OCI-M1 (cell line): ENCODE results near the gene EVC2.
"Not testable (repeated sequence)": the region's sequence is repeated elsewhere in the genome, so short reads cannot be mapped to it uniquely, and the experiment has no call there.

Experiments
- DNase-seq: peaks from one replicate; lab custom pipeline; 2025; lab: John Stamatoyannopoulos, UW

The EVC2 gene

DNA sequence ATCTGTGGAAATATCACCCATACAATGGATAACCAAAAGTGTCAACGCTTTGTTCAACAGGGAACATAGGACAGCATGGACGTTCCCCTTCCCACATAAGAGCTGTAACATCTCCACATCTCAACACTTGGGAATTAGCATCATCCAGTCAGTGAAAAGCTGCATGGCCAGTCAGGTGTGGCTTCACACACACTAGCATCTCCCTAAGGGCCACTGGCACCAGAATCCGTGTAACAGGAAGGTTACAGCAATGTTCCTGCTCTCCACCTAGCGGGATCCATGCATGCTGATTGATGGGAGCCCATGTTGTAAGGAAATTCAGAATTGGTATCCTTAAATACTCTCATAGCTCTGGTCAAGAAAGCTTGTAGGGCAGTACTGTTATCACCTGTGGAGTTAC lies 78.8 kb downstream of the EVC2 start:
- no peak for DNase-seq

DNA sequence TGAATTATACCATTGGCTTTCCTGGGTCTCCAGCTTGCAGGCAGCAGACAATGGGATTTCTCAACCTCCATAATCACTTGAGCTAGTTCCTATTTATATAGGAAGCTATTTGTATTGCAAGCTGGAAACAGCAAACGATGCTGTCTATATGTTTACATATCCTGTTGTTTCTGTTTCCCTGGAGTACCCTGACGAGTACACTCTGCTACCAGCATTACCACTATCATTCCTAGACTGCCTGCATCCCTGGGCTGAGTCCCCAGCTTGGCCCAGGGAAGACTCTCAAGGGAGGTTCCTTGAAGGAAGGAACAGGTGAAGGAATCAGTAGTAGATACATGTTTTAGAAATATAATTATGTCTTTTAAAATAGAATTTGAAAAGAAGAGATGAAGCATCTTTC lies 81.4 kb downstream of the EVC2 start:
- no peak for DNase-seq

DNA sequence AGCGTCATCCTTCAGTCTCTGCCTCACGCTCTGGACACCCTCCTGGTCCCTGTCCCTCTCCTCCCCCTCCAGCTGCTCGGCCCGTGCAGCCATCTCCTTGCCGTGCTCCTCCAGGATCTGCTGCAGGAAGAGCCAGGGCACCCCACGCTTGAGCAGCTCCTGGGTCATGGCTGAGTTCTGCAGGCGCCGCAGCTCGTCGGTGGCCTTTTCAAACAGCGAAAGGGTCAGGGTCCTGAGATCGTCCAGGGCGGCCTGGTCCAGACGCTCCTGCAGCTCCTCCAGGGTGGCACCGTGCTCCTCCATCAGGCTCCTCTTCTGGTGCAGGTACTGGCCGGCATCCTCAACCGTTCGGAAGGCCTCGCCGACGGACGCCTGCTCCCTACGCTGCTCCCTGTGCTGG lies 85.8 kb downstream of the EVC2 start:
- no peak for DNase-seq

DNA sequence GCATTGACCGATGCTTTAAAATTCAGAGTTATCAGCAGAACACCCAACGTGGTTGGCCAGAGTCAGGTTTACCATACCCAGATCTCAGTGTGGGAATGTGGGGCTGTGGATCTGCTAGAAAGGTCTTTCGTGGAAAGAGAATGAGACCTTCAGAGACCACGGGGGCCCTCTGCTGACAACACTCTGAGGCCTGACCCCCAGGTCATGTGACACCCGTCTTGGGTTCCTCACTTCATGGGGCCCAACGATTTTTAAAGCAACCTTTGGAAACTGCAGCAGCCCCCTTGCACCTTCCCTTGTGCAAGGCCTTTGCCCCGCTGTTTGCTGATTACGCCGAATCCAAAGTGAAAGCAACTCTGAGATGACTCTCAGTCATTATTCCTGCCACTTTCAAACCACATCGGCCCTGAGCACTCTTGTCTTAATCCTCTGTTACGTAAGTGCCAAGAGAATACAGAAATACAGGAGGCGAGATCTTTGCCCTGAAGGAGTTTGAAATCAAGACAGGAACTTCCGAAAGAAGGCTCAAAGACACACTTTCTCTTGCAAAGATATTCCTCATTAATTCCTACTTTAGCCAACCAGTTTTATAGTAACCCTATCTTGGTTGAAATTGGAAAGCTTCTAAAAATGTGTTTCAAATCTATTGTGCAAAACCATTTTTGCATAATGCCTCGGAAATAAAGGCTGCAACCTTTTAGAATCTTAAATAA lies 88.3 kb downstream of the EVC2 start:
- DNase-seq: peak; percentile 69

DNA sequence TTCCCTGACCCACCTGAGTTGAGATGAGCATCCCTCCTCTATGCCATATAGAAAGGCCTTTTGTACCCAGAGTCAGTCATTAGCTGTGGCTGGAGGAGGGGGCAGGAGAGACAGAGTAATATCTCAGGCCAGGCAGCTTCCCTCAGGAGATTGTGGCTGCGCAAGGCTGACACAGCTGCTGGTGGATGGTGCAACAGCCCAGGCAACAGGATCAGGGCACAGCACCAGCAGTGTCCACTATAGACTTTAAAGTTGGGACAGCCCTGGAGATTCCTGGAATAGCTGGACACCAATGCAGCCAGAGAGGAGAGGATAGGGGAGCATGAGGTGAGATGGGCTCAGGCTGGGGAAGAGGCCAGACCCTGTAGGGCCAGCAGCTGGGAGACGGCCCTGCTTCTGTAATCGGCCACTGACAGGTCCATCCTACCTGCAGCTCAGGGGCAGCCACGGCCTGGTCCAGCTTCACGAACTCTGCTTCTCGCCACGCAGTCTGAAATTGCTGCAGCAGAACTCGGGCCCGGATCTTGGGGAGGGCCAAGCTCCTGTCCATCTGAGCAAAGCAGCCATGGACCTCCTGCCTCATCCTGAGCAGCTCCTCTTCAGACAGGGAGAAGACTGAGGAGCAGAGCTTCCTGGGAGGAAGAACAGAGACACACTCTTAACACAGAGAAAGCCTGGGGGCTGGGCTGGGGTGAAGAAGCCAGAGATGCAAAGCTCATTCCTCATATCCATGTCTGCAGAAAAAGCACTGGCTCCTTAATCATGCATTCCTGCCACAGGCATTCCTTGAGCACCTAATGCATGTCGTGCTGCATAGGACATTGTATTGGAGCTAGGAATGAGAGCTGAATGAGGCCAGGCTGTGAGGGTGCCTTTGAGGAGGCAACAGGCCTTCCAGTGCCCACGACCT lies 90.1 kb downstream of the EVC2 start:
- DNase-seq: no peak

DNA sequence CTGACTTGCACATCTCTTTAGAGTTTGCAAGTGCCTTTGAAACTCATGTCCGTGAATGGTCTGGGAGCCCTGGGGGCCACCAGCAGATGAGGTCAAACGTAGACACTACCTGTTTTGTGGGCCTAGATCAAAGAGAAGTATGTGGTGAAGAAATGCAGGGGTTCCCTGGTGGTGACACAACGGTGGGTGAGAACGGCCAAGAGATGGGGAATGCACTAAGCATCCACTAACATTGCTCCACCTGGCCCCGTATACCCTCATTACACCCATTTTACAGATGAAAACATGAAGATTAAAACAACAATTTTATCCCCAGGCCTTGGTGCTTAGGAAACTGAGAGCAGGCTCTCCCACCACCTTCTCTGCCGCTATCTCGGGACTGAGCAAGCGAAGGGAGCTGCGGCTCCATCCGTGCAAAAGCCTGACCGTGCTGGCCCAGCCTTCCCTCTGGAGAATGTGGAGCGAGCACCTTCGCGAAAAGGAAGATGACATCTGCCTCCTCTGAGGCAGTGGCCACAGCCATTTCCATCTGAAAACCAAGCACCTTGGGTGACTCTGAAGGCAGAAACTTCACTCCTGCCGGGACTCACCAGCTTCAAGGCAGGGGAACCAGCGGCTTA lies 91.9 kb downstream of the EVC2 start:
- no peak for DNase-seq

DNA sequence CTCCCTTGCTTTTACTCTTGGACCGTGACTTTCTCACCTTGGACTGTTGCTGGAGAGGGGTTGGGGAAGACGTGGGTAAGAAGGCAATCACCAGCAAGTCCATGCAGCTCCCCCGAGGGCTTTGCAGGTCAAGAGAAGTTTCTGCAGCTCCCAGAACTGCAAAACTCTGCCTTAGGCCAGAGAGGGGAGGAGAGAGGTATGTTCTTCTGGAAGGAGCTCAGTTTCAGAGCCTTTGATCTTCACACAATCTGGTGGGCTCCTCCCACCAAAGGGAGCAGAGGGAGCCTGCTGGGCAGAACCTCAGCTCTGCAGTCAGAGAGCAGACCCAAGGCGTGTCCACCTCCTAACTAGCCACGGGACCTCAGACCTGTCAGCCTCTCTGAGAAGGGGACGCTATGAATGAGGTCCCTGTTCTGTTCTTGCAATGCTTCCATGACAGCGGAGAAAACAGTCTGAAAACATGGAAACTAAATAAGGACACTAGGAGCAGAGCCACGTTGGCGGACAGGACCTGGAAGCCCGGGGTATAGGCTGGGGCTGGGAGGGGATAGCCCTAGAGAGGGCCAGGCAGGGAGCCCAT lies 92.8 kb downstream of the EVC2 start:
- no peak for DNase-seq

DNA sequence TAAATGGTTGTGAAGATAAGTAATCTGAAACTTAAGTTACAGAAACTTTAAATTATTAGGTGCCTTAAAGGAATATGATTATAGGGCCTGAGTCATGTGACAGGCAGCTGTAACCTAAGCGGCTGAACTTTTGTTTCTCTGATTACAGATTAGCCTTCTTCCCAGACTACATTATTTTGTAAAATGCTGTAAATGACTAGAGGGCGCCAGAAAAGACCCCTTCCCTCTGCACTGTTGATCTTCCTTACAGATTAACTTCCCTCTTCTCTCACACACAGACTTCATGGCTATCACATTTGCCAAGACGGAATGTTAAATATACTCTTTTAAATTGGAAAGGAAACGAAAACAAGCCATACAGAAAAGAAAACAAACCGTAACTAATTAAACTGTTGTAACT lies 96.6 kb downstream of the EVC2 start:
- DNase-seq: no peak

DNA sequence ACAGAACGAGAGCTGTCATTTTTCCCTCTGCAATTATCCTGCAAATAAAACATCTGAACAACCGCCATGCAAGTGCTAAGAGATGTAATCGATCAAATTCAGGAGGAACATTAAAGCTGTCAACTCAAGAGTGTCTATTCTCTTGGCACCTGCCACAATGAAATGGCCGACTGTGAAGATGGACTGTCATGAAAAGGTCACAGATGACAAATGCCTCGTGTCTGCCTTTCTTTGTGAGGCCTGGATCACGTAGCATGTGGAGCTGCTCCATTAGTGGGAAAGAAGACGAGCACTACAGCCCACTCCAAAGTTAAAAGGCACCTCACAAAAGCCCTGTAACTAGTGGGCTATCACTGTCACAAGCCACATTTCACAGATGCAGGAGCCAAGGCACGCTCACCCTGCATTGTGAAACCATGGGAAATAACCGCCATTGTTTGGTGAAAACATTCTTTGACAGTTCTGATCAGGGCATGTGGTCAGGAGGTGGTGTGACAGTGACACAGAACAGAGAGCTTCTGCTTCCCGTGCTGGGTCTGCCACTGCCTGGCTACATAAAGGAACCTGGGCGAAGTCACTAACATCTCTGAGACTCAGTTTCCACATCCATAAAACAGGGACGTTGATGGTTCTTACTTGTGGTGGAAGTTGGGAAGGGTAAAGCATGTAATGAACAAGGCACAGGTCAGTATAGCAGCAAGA lies 98.9 kb downstream of the EVC2 start:
- no peak for DNase-seq

DNA sequence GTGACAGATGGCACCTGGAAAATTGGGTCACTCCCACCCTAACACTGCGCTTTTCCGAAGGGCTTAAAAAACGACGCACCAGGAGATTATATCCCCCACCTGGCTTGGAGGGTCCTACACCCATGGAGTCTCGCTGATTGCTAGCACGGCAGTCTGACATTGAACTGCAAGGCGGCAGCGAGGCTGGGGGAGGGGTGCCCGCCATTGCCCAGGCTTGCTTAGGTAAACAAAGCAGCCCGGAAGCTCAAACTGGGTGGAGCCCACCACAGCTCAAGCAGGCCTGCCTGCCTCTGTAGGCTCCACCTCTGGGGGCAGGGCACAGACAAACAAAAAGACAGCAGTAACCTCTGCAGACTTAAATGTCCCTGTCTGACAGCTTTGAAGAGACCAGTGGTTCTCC lies 114.5 kb downstream of the EVC2 start:
- not testable (repeated sequence) for DNase-seq

DNA sequence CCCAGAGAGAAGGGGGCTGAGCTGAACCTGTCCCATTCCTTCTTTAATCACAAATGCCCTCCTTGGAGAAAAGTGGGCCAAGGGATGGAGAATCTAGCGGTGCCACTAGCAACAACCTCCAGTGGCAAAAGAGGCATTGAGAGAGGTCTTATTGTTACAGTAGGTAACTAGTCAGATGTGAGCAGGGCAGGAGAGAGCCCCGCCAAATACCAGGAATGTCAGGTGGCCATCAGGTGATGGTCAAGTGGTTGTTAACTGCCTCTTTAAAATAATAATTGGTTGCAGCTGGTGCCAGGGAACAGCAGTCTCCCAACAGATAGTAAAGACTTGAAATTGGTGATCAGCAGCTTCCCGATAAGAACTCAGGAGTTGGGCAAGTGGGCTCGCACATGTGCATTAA lies 116.1 kb downstream of the EVC2 start:
- no peak for DNase-seq

DNA sequence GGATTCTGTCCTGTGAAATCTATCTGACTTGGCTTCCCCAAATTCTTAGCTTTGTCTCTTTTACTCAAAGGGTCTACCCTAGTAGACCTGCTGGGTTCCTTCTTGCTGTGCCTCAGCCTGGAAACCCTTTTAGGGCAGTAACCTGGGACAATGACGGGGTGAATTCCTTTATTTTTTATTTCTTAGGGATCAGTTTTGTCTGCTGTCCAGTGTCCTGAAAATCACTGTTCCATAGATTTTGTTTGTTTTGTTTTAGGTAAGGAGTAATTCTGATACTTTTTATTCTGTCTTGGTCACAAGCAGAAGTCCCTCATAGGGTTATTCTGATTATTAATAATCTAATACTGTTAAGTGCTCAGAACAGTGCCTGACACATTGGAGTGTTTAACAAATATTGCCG lies 118.9 kb downstream of the EVC2 start:
- DNase-seq: no peak

DNA sequence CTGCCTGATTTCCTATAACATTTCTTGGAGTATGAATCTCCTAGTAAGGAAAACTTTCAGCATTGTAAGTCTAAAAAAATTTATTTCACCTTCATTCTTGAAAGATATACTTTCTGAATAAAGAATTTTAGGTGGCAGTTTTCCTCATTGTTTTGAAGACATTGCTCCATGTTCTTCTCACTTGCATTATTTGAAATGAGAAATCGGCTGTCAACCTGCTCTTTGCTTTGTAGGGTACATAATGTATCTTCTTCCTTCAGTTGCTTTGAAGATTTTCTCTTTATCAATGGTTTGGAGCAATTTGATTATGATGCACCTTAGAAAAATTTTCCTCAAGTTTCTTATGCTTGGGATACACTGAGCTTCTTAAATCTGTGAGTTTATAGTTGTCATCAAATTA lies 120.3 kb downstream of the EVC2 start:
- DNase-seq: no peak

DNA sequence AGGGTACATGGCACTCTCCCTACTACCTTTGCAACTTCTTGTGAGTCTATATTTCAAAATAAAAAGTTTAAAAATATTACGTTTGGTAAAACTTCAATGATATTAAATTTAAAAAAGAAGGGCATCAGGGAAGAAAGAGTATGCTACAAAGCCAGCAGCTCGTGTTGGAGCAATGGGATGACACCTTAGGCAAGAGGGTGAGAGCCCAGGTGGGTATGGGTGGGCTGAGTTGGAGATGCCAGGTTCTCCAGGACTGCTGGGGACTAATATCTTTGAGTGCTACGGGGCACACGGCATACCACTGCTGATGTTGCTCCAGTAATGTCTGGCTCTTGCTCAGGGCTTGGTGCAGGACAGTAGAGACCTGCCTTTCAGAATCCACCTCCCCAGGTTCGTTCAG lies 132.4 kb downstream of the EVC2 start:
- no peak for DNase-seq

DNA sequence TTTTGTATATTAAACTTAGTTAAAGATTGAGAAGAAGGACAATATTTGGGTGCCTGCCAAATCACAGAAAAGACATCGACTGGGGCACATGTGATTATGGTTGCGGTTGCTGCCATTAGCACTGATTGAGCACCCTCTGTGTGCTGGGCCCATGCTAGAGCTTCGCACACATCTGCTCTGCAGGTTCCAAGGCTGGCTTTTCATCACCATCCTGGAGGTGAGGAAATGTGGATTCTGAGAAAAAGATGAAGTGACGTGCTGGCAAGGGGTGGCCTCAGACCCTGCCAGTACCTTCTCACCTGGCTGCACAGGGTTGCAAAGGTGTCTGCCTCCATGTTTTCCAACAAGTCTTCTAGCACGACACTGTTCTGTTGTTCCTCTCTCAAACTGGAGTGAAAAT lies 134.0 kb downstream of the EVC2 start:
- no peak for DNase-seq

DNA sequence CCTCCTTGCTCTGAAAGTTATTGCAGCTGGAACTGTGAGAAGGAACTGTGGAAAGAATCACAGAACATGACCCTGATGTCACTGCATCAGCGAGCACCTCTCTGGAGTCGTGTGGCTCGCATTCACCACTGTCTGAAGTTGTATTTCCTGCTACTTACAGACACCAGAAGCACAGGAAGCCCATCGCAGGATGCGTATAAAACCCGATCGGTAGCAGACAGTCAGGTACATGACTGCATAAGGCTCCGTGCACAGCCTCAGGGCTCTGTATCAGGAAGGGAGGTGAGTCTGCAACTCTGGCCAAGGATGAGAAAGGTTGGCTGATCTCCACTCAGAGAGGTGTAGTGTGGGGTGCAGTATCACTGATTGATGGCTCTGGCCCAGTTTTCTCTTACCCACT lies 134.4 kb downstream of the EVC2 start:
- no peak for DNase-seq

DNA sequence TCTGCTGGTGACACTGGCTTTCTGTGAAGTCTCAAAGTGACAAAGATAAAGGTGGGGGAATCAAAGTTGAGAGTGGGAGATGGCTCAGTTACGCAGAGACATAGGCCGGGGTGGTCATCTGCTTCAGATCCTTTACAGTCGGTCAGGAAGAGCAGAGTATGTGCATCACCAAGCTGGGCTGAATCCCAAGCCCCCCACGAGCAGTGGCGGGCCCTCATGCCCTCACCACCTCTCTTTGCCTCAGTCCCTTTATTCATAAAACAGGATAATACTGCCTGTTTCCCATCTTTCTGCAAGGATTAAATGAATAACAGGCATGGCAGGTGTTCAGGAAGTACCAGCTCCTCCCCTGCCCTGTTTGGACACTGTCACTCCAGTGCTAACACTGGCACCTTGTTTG lies 135.6 kb downstream of the EVC2 start:
- DNase-seq: no peak

DNA sequence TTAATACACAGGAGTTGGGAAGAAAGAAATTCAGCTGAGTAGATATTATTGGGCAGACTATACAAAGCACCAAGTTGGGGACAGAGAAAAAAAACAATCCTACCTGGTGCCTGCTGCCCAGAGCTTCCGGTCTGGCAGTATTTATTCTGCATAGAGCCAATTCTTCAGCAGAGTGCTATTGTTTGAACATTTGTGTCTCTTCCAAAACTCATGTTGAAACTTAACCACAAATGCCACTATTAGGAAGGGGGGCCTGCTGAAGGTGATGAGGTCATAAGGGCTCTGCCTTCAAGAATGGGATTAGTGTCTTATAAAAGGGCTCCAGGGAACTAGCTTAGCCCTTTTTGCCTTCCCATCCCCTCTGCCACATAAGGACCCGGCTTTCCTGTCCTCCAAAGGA lies 136.2 kb downstream of the EVC2 start:
- no peak for DNase-seq

DNA sequence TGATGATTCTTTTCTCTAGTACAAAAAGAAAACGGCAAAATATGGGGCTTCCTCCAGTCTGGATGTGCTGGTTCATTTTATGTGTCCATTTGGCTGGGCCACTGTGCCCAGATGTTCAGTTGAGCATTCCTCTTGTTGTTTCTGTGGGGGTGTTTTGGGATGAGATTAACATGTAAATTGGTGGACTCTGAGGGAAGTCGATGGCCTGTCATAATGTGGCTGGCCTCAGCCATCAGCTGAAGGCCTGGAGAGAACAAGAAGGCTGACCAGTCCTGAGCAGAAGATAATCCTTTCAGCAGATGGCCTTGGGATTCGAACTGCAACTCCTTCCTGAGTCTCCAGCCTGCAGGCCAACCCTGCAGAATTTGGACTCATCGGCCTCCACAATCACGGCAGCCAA lies 136.7 kb downstream of the EVC2 start:
- no peak for DNase-seq

DNA sequence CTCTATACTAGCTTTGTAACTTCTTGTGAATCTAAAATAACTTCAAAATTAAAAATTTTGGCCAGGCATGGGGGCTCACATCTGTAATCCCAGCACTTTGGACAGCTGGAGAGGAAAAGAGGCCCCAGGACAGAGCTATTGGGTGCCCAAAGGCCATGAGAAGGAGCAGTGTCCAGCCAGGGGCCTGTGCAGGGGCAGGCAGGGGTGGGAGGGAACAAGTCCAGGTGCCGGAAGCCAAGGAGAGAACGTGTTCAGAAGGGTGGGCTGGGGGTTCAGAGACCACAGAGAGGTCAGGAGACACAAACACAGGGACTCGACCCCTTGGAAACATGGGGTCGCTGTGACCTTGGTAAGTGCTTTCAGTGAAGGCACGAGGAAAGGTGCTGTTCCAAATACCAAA lies 138.9 kb downstream of the EVC2 start:
- no peak for DNase-seq

DNA sequence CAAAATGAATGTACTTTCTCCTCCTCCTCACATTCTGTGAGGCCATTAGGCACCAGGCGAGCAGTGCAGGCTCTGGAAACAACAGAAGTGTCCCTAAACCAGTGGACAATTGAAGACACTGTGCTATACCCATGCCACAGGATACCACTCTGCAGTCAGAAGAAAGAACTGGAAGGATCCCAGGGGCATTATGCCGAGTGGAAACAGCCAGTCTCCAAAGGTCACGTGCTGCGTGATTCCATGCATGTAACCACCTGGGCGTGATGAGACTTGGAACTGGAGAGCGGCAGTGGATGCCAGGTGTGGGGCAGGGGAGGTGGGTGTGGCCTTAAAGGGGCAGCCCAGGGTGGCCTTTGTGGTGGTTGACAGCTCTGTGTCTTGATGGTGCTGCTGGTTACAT lies 139.4 kb downstream of the EVC2 start:
- DNase-seq: no peak

DNA sequence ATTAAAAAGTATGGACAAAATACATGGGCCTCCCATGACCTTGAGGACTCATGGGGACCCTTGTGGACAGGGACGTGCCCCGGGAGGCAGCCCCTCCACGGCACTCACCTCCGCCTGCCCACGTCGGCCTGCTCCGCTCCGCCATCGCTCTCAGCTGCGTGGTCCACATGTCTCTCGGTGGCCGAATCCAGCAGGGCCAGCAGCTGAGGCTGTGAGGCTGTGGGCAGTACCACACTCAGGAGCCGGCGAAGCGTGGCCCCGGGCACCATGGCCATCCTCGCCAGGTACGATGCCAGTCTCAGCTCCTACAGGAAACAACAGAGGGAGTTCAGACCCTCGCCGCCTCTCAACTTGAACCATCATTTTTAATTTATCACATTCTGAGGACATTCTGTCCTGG lies 140.0 kb downstream of the EVC2 start:
- no peak for DNase-seq
